GM23338 (cell line): Measurements from ENCODE around the gene PARVB. TPM values are rescaled to one million over a fixed set of nuclear protein-coding genes. Genes with fewer than 3 reads are reported as not detected.

Experiments
- ATAC-seq: fragments of 200-7000 bp; cut with Tn5 transposase; 3 replicates; pipeline ENCODE4 v1.9.1; 2020
- DNase-seq: peaks from one replicate; pipeline ENCODE4 v3.0.0-alpha.2; 2015; ENCODE audit warnings: low spot score
- H2AFZ ChIP-seq: fragments of 200-600 bp; sonication (generic); 2 replicates; pipeline ENCODE4 v1.8.0; 2016; ENCODE audit warnings: antibody characterized with exemption, mild to moderate bottlenecking, moderate library complexity
- H3F3A ChIP-seq: fragments of 200-600 bp; sonication (generic); replicated peaks from 2 replicates; pipeline ENCODE4 v1.8.0; 2017; ENCODE audit warnings: antibody characterized with exemption, mixed run types, low read depth
- H3K27ac ChIP-seq: fragments of 200-600 bp; sonication (generic); 2 replicates; pipeline ENCODE4 v1.6.1; 2016; ENCODE audit warnings: low read depth
- H3K27me3 ChIP-seq: fragments of 200-600 bp; sonication (generic); 2 replicates; pipeline ENCODE4 v1.8.0; 2016; ENCODE audit warnings: mild to moderate bottlenecking, mixed run types, moderate library complexity; ENCODE audit not compliant: insufficient read depth
- H3K36me3 ChIP-seq: fragments of 200-600 bp; sonication (generic); 2 replicates; pipeline ENCODE4 v1.8.0; 2016; ENCODE audit warnings: mild to moderate bottlenecking; ENCODE audit not compliant: insufficient read depth
- H3K4me1 ChIP-seq: fragments of 200-600 bp; sonication (generic); 2 replicates; pipeline ENCODE4 v1.8.0; 2016; ENCODE audit warnings: mild to moderate bottlenecking, moderate library complexity; ENCODE audit not compliant: insufficient read depth
- H3K4me2 ChIP-seq: fragments of 200-600 bp; sonication (generic); 2 replicates; pipeline ENCODE4 v1.7.1; 2017; ENCODE audit warnings: mixed run types
- H3K4me3 ChIP-seq: fragments of 200-600 bp; sonication (generic); 2 replicates; pipeline ENCODE4 v1.6.1; 2016; ENCODE audit warnings: mixed run types
- H3K79me2 ChIP-seq: fragments of 200-600 bp; sonication (generic); replicated peaks from 2 replicates; pipeline ENCODE4 v1.8.0; 2017; ENCODE audit warnings: mild to moderate bottlenecking; ENCODE audit not compliant: insufficient read depth
- H3K9me2 ChIP-seq: fragments of 200-600 bp; sonication (generic); 2 replicates; pipeline ENCODE4 v1.8.0; 2017; ENCODE audit not compliant: insufficient read depth
- H4K20me1 ChIP-seq: fragments of 200-600 bp; sonication (generic); replicated peaks from 2 replicates; pipeline ENCODE4 v1.8.0; 2017; ENCODE audit warnings: mild to moderate bottlenecking; ENCODE audit not compliant: insufficient read depth
- H3K27ac Mint-ChIP-seq: 2 replicates; pipeline ENCODE4 v1.8.0; 2020; ENCODE audit warnings: inconsistent platforms, mild to moderate bottlenecking, moderate library complexity, mixed read lengths
- H3K27me3 Mint-ChIP-seq: 3 replicates; pipeline ENCODE4 v1.8.0; 2022; ENCODE audit warnings: low read depth, mild to moderate bottlenecking, moderate library complexity, mixed read lengths, inconsistent platforms; ENCODE audit not compliant: insufficient read depth, poor library complexity
- H3K36me3 Mint-ChIP-seq: 3 replicates; pipeline ENCODE4 v1.8.0; 2021; ENCODE audit warnings: low read depth, mild to moderate bottlenecking, inconsistent platforms, moderate library complexity, mixed read lengths
- H3K4me1 Mint-ChIP-seq: 3 replicates; pipeline ENCODE4 v1.8.0; 2020; ENCODE audit warnings: mild to moderate bottlenecking, inconsistent platforms, mixed read lengths
- H3K4me3 Mint-ChIP-seq: 3 replicates; pipeline ENCODE4 v1.8.0; 2021; ENCODE audit warnings: moderate library complexity, mild to moderate bottlenecking, inconsistent platforms, mixed read lengths
- H3K9me3 Mint-ChIP-seq: 3 replicates; pipeline ENCODE4 v1.8.0; 2020; ENCODE audit warnings: moderate library complexity, mild to moderate bottlenecking, inconsistent platforms, mixed read lengths
- CREB1 ChIP-seq: fragments of 250-450 bp; sonication (Bioruptor Pico); IDR thresholded peaks from 2 replicates; pipeline ENCODE4 v1.5.0; 2020; ENCODE audit warnings: low read depth, mild to moderate bottlenecking, moderate library complexity
- CTCF ChIP-seq, 2 experiments: fragments of 200-600 bp in 1 of 2; sonication (generic) in 1 of 2; conservative IDR thresholded peaks; 2 replicates each; pipeline versions ENCODE4 v1.5.1 to v1.6.1; 2016 to 2017; ENCODE audit warnings: antibody characterized with exemption in 2 of 2, low read depth in 2 of 2, mild to moderate bottlenecking in 2 of 2, moderate library complexity in 1 of 2
- ETS1 ChIP-seq: IDR thresholded peaks from 2 replicates; pipeline ENCODE4 v1.6.1; 2016; ENCODE audit warnings: antibody characterized with exemption
- EZH2 ChIP-seq: fragments of 200-600 bp; sonication (generic); IDR thresholded peaks from one replicate; pipeline ENCODE4 v1.8.0; 2017; ENCODE audit warnings: antibody characterized with exemption, mild to moderate bottlenecking, low read depth; ENCODE audit not compliant: unreplicated experiment
- EZH2phosphoT487 ChIP-seq: fragments of 200-600 bp; sonication (generic); IDR thresholded peaks from one replicate; pipeline ENCODE4 v1.8.1; 2018; ENCODE audit warnings: antibody characterized with exemption; ENCODE audit not compliant: unreplicated experiment
- JUNB ChIP-seq: IDR thresholded peaks from one replicate; pipeline ENCODE4 v1.6.1; 2016; ENCODE audit warnings: antibody characterized with exemption; ENCODE audit not compliant: unreplicated experiment
- NANOG ChIP-seq: IDR thresholded peaks from 2 replicates; pipeline ENCODE4 v1.6.1; 2016; ENCODE audit warnings: antibody characterized with exemption, borderline replicate concordance
- POLR2AphosphoS5 ChIP-seq: IDR thresholded peaks from 2 replicates; pipeline ENCODE4 v1.6.1; 2016; ENCODE audit warnings: antibody characterized with exemption, low read depth
- REST ChIP-seq: IDR thresholded peaks from one replicate; pipeline ENCODE4 v1.6.1; 2018; ENCODE audit warnings: antibody characterized with exemption; ENCODE audit not compliant: unreplicated experiment
- STAT1 ChIP-seq: IDR thresholded peaks from one replicate; pipeline ENCODE4 v1.6.1; 2016; ENCODE audit warnings: antibody characterized with exemption; ENCODE audit not compliant: unreplicated experiment
- ZNF114 ChIP-seq: fragments of 250-450 bp; sonication (Bioruptor Pico); IDR thresholded peaks from 2 replicates; pipeline ENCODE4 v1.5.0; 2020; ENCODE audit warnings: mild to moderate bottlenecking, moderate library complexity
- ZNF331 ChIP-seq: fragments of 250-450 bp; sonication (Bioruptor Pico); IDR thresholded peaks from 2 replicates; pipeline ENCODE4 v1.5.0; 2020; ENCODE audit warnings: low read depth, mild to moderate bottlenecking, moderate library complexity
- polyA plus RNA-seq: library from polyadenylated mRNA; unstranded; fragments of >200 nt; fragmentation: Nextera tagmentation; extraction: Ambion mirVana; gene quantifications from 2 replicates; pipeline ENCODE4 v1.2.1, GENCODE V29; 2016
- total RNA-seq: library from RNA; depleted of rRNA; stranded (reverse); fragments of >200 nt; shearing (Covaris generic); gene quantifications from 2 replicates; pipeline ENCODE4 v1.2.3, GENCODE V29; 2014

Gene PARVB
- total and polyA plus RNA-seq, 2 experiments from 2014 or later = 4.3 to 7.7 TPM

- H3K27ac Mint-ChIP-seq = no peak overlapping the region
- H3K27me3 Mint-ChIP-seq = peaks cover 15% of the 10 kb centered on the region
- Histone ChIP-seq H3K79me2 (no peaks in the 10 kb centered on the region), H3F3A (no peaks in the 10 kb centered on the region), H3K27me3 (no peaks in the 10 kb centered on the region), H3K4me3 (no peak overlapping the region), H3K4me2 (no peak overlapping the region), H2AFZ (no peak overlapping the region), H3K27ac (no peak overlapping the region), H4K20me1 (no peaks in the 10 kb centered on the region), H3K36me3 (peaks cover 8% of the 10 kb centered on the region; the same call in 1 of the 2 replicates), H3K4me1 (no peaks in the 10 kb centered on the region; the same call in 1 of the 2 replicates), H3K9me2 (no peaks in the 10 kb centered on the region)
- peaks cover 47% of the 10 kb centered on the region for H3K36me3 Mint-ChIP-seq
- H3K4me1 Mint-ChIP-seq = peaks cover 8% of the 10 kb centered on the region
- DNase-seq = no peak
- H3K9me3 Mint-ChIP-seq = peaks cover 38% of the 10 kb centered on the region
- no peak overlapping the region for H3K4me3 Mint-ChIP-seq
- no peak for ATAC-seq
- TF ChIP-seq CREB1 = no peak
- no peak for TF ChIP-seq REST
- TF ChIP-seq EZH2 = no peak
- TF ChIP-seq JUNB = no peak
- no peak for TF ChIP-seq POLR2AphosphoS5
- TF ChIP-seq ETS1 = no peak
- no peak for TF ChIP-seq NANOG
- no peak for TF ChIP-seq ZNF331 (CRISPR knock-in tag)
- no peak for TF ChIP-seq ZNF114 (CRISPR knock-in tag)
- no peak for TF ChIP-seq EZH2phosphoT487
- TF ChIP-seq STAT1 = no peak
Observed at GRCh38 chr22:44139773-44140172, 115.7 kb downstream of the PARVB start.

GRCh38 chr22:44142421-44143104 is 118.5 kb downstream of the PARVB start:
- no peaks in the 10 kb centered on the region for H3K79me2 ChIP-seq
- Mint-ChIP-seq H3K27me3 (peaks cover 20% of the 10 kb centered on the region), H3K4me3 (no peak overlapping the region), H3K27ac (no peak overlapping the region), H3K9me3 (peaks cover 15% of the 10 kb centered on the region), H3K36me3 (peaks cover 30% of the 10 kb centered on the region), H3K4me1 (peaks cover 36% of the 10 kb centered on the region)
- no peak overlapping the region for H3K4me3 ChIP-seq
- H3K4me1 ChIP-seq = peaks cover 24% of the 10 kb centered on the region
- ATAC-seq (no peak), DNase-seq (no peak)
- H3K9me2 ChIP-seq = no peaks in the 10 kb centered on the region
- no peaks in the 10 kb centered on the region for H3K36me3 ChIP-seq
- H3K4me2 ChIP-seq = no peak overlapping the region
- no peaks in the 10 kb centered on the region for H3K27me3 ChIP-seq
- H2AFZ ChIP-seq = no peak overlapping the region
- no peaks in the 10 kb centered on the region for H4K20me1 ChIP-seq
- H3K27ac ChIP-seq = no peak overlapping the region
- peaks cover 16% of the 10 kb centered on the region; the same call in 1 of the 2 replicates for H3F3A ChIP-seq
- TF ChIP-seq ETS1 = no peak
- no peak for TF ChIP-seq EZH2
- no peak for TF ChIP-seq JUNB
- no peak for TF ChIP-seq STAT1
- no peak for TF ChIP-seq CTCF (conservative IDR thresholded peaks at IDR 0.05; ENCODE audit: low read depth in 2 of 2)
- no peak for TF ChIP-seq CREB1
- TF ChIP-seq NANOG = no peak
- TF ChIP-seq ZNF331 (CRISPR knock-in tag) = no peak
- no peak for TF ChIP-seq REST
